Neuronal stem cell (in vitro differentiated cells): Measurements from ENCODE around the gene RARG.

Experiments used
- DNase-seq: peaks from one replicate; pipeline ENCODE4 v3.0.0-alpha.2; 2013; ENCODE audit warnings: low spot score
- H2AFZ ChIP-seq: one replicate; pipeline ENCODE4 v1.6.1; 2013; ENCODE audit warnings: mild to moderate bottlenecking, low read length, inconsistent platforms
- H2AK5ac ChIP-seq: 2 replicates; pipeline ENCODE4 v1.6.1; 2013; ENCODE audit warnings: low read depth, mild to moderate bottlenecking, inconsistent platforms, low read length, moderate library complexity, mixed read lengths
- H2BK120ac ChIP-seq: 2 replicates; pipeline ENCODE4 v1.6.1; 2013; ENCODE audit warnings: low read depth, mild to moderate bottlenecking, inconsistent platforms, low read length, moderate library complexity, mixed read lengths
- H2BK12ac ChIP-seq: one replicate; pipeline ENCODE4 v1.6.1; 2013; ENCODE audit warnings: low read length, inconsistent platforms
- H2BK15ac ChIP-seq: 2 replicates; pipeline ENCODE4 v1.6.1; 2013; ENCODE audit warnings: mild to moderate bottlenecking, low read length, inconsistent platforms, mixed read lengths
- H2BK5ac ChIP-seq: one replicate; pipeline ENCODE4 v1.6.1; 2013; ENCODE audit warnings: inconsistent platforms, mild to moderate bottlenecking, low read length, moderate library complexity
- H3K14ac ChIP-seq: one replicate; pipeline ENCODE4 v1.6.1; 2013; ENCODE audit warnings: low read length, inconsistent platforms
- H3K18ac ChIP-seq: 2 replicates; pipeline ENCODE4 v1.6.1; 2013; ENCODE audit warnings: low read length, inconsistent platforms
- H3K23ac ChIP-seq: 2 replicates; pipeline ENCODE4 v1.6.1; 2013; ENCODE audit warnings: low read depth, mild to moderate bottlenecking, mixed read lengths, low read length, inconsistent platforms; ENCODE audit not compliant: poor library complexity
- H3K27ac ChIP-seq: replicated peaks from 3 replicates; pipeline ENCODE4 v1.5.1; 2013; ENCODE audit warnings: low read length, inconsistent platforms
- H3K27me3 ChIP-seq, 3 experiments: 2 replicates each; pipeline ENCODE4 v1.6.1; 2013; ENCODE audit warnings: low read length in 3 of 3, mild to moderate bottlenecking in 2 of 3, inconsistent platforms in 1 of 3, low read depth in 1 of 3, mixed read lengths in 1 of 3, moderate library complexity in 1 of 3; ENCODE audit not compliant: control insufficient read depth in 3 of 3, insufficient read depth in 3 of 3
- H3K36me3 ChIP-seq, 2 donors: replicated peaks in 1 of 2; 2 replicates each; pipeline ENCODE4 v1.6.1; 2013; ENCODE audit warnings: low read length in 2 of 2; ENCODE audit not compliant: control insufficient read depth in 2 of 2, insufficient read depth in 2 of 2
- H3K4ac ChIP-seq: 2 replicates; pipeline ENCODE4 v1.6.1; 2013; ENCODE audit warnings: inconsistent platforms, mild to moderate bottlenecking, low read length, moderate library complexity
- H3K4me1 ChIP-seq, 2 donors: 1 replicate in 1 of 2; 2 replicates in 1 of 2; pipeline ENCODE4 v1.6.1; 2013; ENCODE audit warnings: low read length in 2 of 2, low read depth in 1 of 2; ENCODE audit not compliant: control insufficient read depth in 2 of 2, insufficient read depth in 1 of 2
- H3K4me2 ChIP-seq: one replicate; pipeline ENCODE4 v1.6.1; 2013; ENCODE audit warnings: mild to moderate bottlenecking, low read length, inconsistent platforms; ENCODE audit not compliant: insufficient read depth, poor library complexity, severe bottlenecking
- H3K4me3 ChIP-seq, 2 donors: 2 replicates each; pipeline ENCODE4 v1.5.1; 2013; ENCODE audit warnings: low read length in 2 of 2, mild to moderate bottlenecking in 2 of 2, inconsistent platforms in 1 of 2, moderate library complexity in 1 of 2
- H3K79me1 ChIP-seq: one replicate; pipeline ENCODE4 v1.6.1; 2013; ENCODE audit warnings: low read depth, mild to moderate bottlenecking, inconsistent platforms, low read length, moderate library complexity
- H3K9ac ChIP-seq: one replicate; pipeline ENCODE4 v1.6.1; 2013; ENCODE audit warnings: mild to moderate bottlenecking, low read depth, low read length, inconsistent platforms; ENCODE audit not compliant: poor library complexity
- H3K9me3 ChIP-seq, 2 donors: replicated peaks in 1 of 2; 2 replicates each; pipeline versions ENCODE3 to v1.6.1; 2013; ENCODE audit warnings: low read length in 2 of 2, mild to moderate bottlenecking in 2 of 2, inconsistent platforms in 1 of 2, low read depth in 1 of 2, mixed read lengths in 1 of 2, moderate library complexity in 1 of 2; ENCODE audit not compliant: control insufficient read depth in 2 of 2, insufficient read depth in 1 of 2
- H4K8ac ChIP-seq: one replicate; pipeline ENCODE4 v1.6.1; 2013; ENCODE audit warnings: low read depth, mild to moderate bottlenecking, inconsistent platforms, low read length, moderate library complexity
- H4K91ac ChIP-seq: one replicate; pipeline ENCODE4 v1.6.1; 2013; ENCODE audit warnings: low read length, low read depth, mild to moderate bottlenecking, inconsistent platforms; ENCODE audit not compliant: poor library complexity
- WGBS, 2 donors: extraction: QIAGEN DNeasy Blood & Tissue Kit; methylation state at CpG; one replicate each; pipeline ENCODE4 v1.1.7; 2013; ENCODE audit warnings: missing lambda C conversion rate in 2 of 2, mixed read lengths in 1 of 2; ENCODE audit not compliant: insufficient read length in 2 of 2, insufficient replicate concordance in 1 of 2; ENCODE audit errors: extremely low coverage in 2 of 2; 5-methylcytosine and 5-hydroxymethylcytosine counted together

The RARG gene

DNA sequence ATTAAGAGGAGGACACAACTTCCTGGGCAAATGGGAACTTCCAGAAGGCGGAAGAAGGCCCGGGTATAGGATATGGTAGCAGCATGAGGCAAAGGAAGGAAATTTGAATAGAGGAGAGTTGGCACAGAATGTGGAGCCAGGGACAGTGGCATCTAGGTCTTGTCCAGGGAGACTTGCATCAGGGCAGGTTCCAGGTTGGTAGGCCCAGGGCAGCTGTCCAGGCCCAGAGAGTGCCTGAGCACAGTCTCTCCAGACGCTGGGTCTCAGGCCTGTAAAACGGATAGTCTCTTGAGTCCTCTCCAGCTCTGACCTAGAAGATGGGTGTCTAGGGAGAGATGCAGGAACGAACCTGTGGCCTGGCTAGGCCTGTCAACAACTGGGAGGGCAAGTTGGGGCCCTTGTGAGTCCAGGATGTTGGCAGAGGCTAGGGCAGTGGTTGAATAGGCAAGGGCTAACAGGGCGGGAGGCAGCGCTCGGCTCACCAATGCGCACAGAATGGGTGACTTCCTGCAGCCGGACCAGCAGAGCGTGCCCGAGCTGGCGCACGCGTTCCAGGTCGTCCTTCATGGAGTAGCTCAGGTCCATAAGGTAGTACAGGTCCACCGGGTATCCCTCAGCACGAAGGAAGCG lies 34.9 kb downstream of the RARG start:
- H2BK15ac ChIP-seq = peak overlapping the region; percentile 62
- H3K9me3 ChIP-seq = no peaks in the 10 kb centered on the region
- H3K4me2 ChIP-seq = peak overlapping the region; percentile 36
- peak overlapping the region; percentile 10 for H2BK5ac ChIP-seq
- H4K91ac ChIP-seq = no peak overlapping the region
- no peak overlapping the region for H2BK120ac ChIP-seq
- H3K4me1 ChIP-seq = peaks cover 2 to 10% of the 10 kb centered on the region in 2 donors
- peak overlapping the region; percentile 87 for H2AK5ac ChIP-seq
- H4K8ac ChIP-seq = no peak overlapping the region
- no peak for DNase-seq
- H3K27me3 ChIP-seq = peaks cover 0 to 34% (median 31%) of the 10 kb centered on the region in 3 experiments
- no peak overlapping the region for H3K27ac ChIP-seq
- WGBS, 2 donors = no CpG with 5 or more reads among the region's 19 CpGs
- H3K36me3 ChIP-seq = peaks cover 3 to 4% of the 10 kb centered on the region in 2 donors
- H3K79me1 ChIP-seq = no peaks in the 10 kb centered on the region
- peak overlapping the region; percentile 63 for H2BK12ac ChIP-seq
- H3K4me3 ChIP-seq = peak overlapping the region in 1 of 2 donors; percentile 24
- no peak overlapping the region for H2AFZ ChIP-seq
- no peak overlapping the region for H3K4ac ChIP-seq
- H3K14ac ChIP-seq = no peak overlapping the region
- peak overlapping the region; percentile 74 for H3K23ac ChIP-seq
- H3K18ac ChIP-seq = peak overlapping the region; percentile 71
- peak overlapping the region; percentile 45 for H3K9ac ChIP-seq

DNA sequence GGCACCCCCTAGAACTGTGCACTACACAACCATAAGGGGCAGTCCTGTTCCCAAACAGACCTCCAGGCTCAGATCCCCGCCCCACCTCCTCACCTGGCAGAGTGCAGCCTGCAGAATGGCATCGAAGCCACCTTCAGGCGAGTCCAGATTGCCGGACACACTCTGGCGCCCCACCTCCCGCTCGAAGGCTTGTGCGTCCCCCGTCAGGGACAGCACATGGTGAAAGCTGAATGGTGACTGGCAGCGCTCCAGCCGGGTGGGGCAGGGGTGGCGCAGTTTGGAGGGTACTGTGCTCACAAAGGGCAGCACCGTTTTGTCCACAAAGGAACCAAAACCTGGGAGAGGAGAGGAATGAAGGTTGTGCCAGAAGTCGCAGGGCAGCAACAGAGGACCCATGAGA lies 35.5 kb downstream of the RARG start:
- Histone ChIP-seq H3K4ac (no peak overlapping the region), H2BK120ac (no peak overlapping the region)

DNA sequence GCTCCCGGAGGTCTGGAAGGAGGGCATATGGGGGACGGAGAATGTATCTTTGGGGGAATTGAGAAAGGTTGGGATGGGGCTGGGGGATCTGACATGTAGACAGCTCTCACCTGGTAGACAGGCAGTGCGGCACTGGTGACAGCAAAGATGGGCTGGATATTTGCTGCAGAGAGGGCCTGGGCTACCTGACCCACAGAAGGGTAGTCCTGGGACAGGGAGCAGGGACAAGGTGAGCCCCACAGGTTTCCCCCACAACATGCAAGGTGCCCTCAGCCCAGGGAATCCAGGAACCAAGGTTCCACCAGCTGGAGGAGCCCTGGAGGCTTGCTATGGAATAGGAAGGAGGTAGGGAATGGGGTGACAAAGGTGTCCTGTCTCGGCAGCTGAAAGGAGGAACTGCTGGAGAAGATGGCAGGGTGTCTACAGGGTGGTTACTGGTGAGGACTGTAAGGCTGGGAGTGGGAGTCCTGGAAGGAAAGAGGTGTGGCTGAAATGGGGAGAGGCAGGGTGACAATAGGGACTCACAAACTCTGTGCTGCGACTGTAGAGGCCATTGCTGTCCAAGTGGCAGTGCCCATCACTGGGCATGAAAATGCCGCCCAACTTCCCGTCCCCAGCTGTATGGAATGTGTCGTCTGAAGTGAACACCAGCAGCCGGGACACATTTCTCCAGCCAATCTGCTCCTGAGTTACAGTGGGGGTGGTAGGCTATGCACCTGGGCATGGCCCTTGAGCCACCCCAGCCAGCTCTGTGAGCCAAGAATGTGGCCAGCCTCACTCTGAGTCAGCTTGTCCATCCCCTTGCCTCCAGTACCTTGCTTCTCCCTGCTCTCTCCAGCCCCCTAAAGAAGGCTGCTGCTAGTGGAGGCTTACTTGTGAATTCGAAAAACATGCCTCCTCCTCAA lies 36.2 kb downstream of the RARG start:
- H3K18ac ChIP-seq = no peak overlapping the region
- no peak overlapping the region for H4K91ac ChIP-seq
- H3K9ac ChIP-seq = peak overlapping the region; percentile 25
- H2AK5ac ChIP-seq = no peak overlapping the region
- no peak overlapping the region for H4K8ac ChIP-seq
- H3K27me3 ChIP-seq = peaks cover 0 to 34% (median 31%) of the 10 kb centered on the region in 3 experiments
- H3K9me3 ChIP-seq = no peaks in the 10 kb centered on the region
- H2BK120ac ChIP-seq = no peak overlapping the region
- peaks cover under 1 to 2% of the 10 kb centered on the region in 2 donors for H3K4me1 ChIP-seq
- H3K36me3 ChIP-seq = peaks cover 10 to 14% of the 10 kb centered on the region in 2 donors
- H2BK15ac ChIP-seq = no peak overlapping the region
- no peak overlapping the region for H2BK12ac ChIP-seq
- H3K4me3 ChIP-seq = no peak overlapping the region
- H2BK5ac ChIP-seq = no peak overlapping the region
- no peak overlapping the region for H3K23ac ChIP-seq
- DNase-seq = no peak
- H3K4me2 ChIP-seq = no peak overlapping the region
- no peak overlapping the region for H3K27ac ChIP-seq
- no peak overlapping the region for H3K14ac ChIP-seq
- H2AFZ ChIP-seq = no peak overlapping the region
- no peaks in the 10 kb centered on the region for H3K79me1 ChIP-seq
- no CpG with 5 or more reads among the region's 10 CpGs for WGBS, 2 donors
- H3K4ac ChIP-seq = no peak overlapping the region

More for the DNA sequence above, 35.5 kb downstream of the RARG start:
- no peak overlapping the region for H3K27ac ChIP-seq
- H3K9ac ChIP-seq = no peak overlapping the region
- peak overlapping the region in 1 of 2 donors; percentile 37 for H3K4me3 ChIP-seq
- H3K27me3 ChIP-seq = peaks cover 0 to 34% (median 31%) of the 10 kb centered on the region in 3 experiments
- no peak overlapping the region for H4K91ac ChIP-seq
- no peak overlapping the region for H2AFZ ChIP-seq
- H2AK5ac ChIP-seq = no peak overlapping the region
- peak overlapping the region; percentile 40 for H3K14ac ChIP-seq
- DNase-seq = no peak
- no peaks in the 10 kb centered on the region for H3K79me1 ChIP-seq
- H3K18ac ChIP-seq = no peak overlapping the region
- H3K4me1 ChIP-seq = peaks cover 2 to 8% of the 10 kb centered on the region in 2 donors
- H3K4me2 ChIP-seq = no peak overlapping the region
- no peaks in the 10 kb centered on the region for H3K9me3 ChIP-seq
- H2BK12ac ChIP-seq = no peak overlapping the region
- H2BK15ac ChIP-seq = peak overlapping the region; percentile 45
- H3K36me3 ChIP-seq = peaks cover 4 to 9% of the 10 kb centered on the region in 2 donors
- no CpG with 5 or more reads among the region's 14 CpGs for WGBS, 2 donors
- no peak overlapping the region for H2BK5ac ChIP-seq
- no peak overlapping the region for H4K8ac ChIP-seq
- H3K23ac ChIP-seq = no peak overlapping the region

DNA sequence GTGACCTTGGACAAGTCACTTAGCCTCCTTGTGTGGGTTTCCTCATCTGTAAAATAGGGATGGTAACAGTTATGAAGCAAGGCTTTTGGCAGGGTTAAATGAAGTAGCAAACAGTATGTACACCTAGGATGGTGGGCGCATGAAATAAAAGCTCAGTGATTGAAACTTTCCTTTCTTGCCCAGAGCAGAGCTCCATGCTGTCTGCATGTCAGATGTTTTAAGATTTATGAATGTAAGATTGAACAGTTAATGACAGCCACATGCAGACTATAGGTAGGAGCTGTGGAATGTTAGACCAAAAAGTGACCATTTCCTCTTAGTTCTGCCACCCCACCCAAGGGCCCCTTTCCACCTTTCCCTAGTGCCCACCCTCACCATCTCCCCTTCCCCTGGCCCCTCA lies 37.0 kb downstream of the RARG start:
- Histone ChIP-seq H3K36me3 (peaks cover 10 to 21% of the 10 kb centered on the region in 2 donors), H3K79me1 (no peaks in the 10 kb centered on the region), H3K9ac (no peak overlapping the region), H3K23ac (no peak overlapping the region), H3K14ac (no peak overlapping the region), H2BK15ac (no peak overlapping the region), H3K4me1 (peaks cover 0 to 2% of the 10 kb centered on the region in 2 donors), H4K91ac (no peak overlapping the region), H3K9me3 (no peaks in the 10 kb centered on the region), H3K4me3 (no peak overlapping the region), H2BK120ac (no peak overlapping the region), H2BK12ac (no peak overlapping the region), H2AFZ (no peak overlapping the region), H4K8ac (no peak overlapping the region), H3K4ac (no peak overlapping the region), H3K18ac (no peak overlapping the region), H2AK5ac (no peak overlapping the region), H3K27me3 (peaks cover 0 to 34% (median 31%) of the 10 kb centered on the region in 3 experiments), H3K27ac (no peak overlapping the region), H2BK5ac (no peak overlapping the region), H3K4me2 (no peak overlapping the region)
- WGBS, 2 donors = no CpG with 5 or more reads among the region's 1 CpG
- DNase-seq = no peak
